DMS79 treated with DMSO at 0.1 percent for 48 hours (cell line): ENCODE data around the gene MARK3.

Experiments used
- DNase-seq: peaks from one replicate; lab custom pipeline; 2025; lab: John Stamatoyannopoulos, UW

MARK3 gene

GRCh38 chr14:103550451-103551337 lies 165.5 kb downstream of the MARK3 start:
- peak; percentile 65 for DNase-seq

GRCh38 chr14:103551338-103551762 lies 166.1 kb downstream of the MARK3 start:
- DNase-seq, result no peak

- no peak for DNase-seq
Measured at GRCh38 chr14:103552011-103552845, 167.0 kb downstream of the MARK3 start.

GRCh38 chr14:103552846-103553210 lies 167.6 kb downstream of the MARK3 start:
- no peak for DNase-seq
